AG04450 (cell line): ENCODE data around the gene HTR7. TPM values are rescaled to one million over a fixed set of nuclear protein-coding genes. Genes with fewer than 3 reads are reported as not detected.
"Not testable (repeated sequence)": the region's sequence is repeated elsewhere in the genome, so short reads cannot be mapped to it uniquely, and the experiment has no call there.

Experiments
- CTCF ChIA-PET: fragments of 300-600, 350-600 bp; formaldehyde crosslinking; extraction: SDS; loops from one replicate; lab custom pipeline; 2022; ENCODE audit warnings: antibody characterized with exemption, inconsistent platforms; lab: Charles Lee
- POLR2A ChIA-PET: fragments of 350-600 bp; formaldehyde crosslinking; extraction: SDS; loops from one replicate; lab custom pipeline; 2021; ENCODE audit warnings: antibody characterized with exemption, inconsistent platforms; lab: Yijun Ruan, JAX
- DNase-seq: peaks from one replicate; pipeline ENCODE4 v3.0.0-alpha.2; 2011; ENCODE audit warnings: low read depth, low spot score
- H3K27ac ChIP-seq: one replicate; pipeline ENCODE4 v1.5.1; 2012; ENCODE audit warnings: low read depth, low read length, control low read depth
- H3K27me3 ChIP-seq: one replicate; pipeline ENCODE4 v1.6.0; 2012; ENCODE audit warnings: low read length; ENCODE audit not compliant: control insufficient read depth, insufficient read depth
- H3K4me3 ChIP-seq: 2 replicates; pipeline ENCODE4 v1.5.1; 2011; ENCODE audit warnings: mild to moderate bottlenecking, low read depth, low read length, control low read depth
- H3K9me3 ChIP-seq: 2 replicates; pipeline ENCODE4 v1.5.1; 2012; ENCODE audit warnings: low read length; ENCODE audit not compliant: control insufficient read depth, insufficient read depth
- polyA plus RNA-seq: library from polyadenylated mRNA; depleted of rRNA; stranded (reverse); fragments of >200 nt; gene quantifications from 2 replicates; pipeline ENCODE4 v1.2.3, GENCODE V29; 2011
- TF ChIP-seq, protein P1 (sequence below): IDR thresholded peaks from 2 replicates; pipeline ENCODE4 v1.5.1; 2011; ENCODE audit warnings: low read depth, low read length, control low read depth, inconsistent platforms

HTR7 gene
- polyA plus RNA-seq, 1 experiment, result 1.1 TPM

DNA sequence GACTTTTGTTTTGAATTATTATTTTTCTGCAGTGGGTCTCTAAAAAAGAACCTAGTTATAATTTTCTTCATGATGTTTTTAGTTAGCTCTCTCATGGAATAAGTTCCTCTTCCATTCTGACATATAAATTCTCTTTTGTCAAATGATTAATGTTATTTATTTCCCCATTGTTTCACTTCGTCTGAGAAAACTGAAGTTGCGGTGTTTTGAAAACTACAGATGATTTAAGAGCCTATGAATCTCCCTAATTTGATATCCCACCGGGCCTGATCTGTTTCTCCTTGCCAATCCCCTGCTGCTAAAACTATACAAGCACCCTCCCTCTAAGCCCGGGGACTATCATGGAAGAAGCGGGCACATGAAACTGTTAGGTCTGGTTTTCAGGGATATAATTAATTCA, 41.4 kb downstream of the HTR7 start:
- Histone ChIP-seq H3K27ac (no peak overlapping the region), H3K27me3 (no peaks in the 10 kb centered on the region), H3K4me3 (no peak overlapping the region), H3K9me3 (no peaks in the 10 kb centered on the region)
- DNase-seq, result no peak
- ChIA-PET CTCF (interaction anchor here (0.6 to 2.5 kb wide), 4 partner anchors 28 to 64 kb away, joined by 3 to 8 read pairs (median 4); no protein-coding TSS in a partner anchor), POLR2A (no interaction called here)
- TF ChIP-seq, protein P1, sequence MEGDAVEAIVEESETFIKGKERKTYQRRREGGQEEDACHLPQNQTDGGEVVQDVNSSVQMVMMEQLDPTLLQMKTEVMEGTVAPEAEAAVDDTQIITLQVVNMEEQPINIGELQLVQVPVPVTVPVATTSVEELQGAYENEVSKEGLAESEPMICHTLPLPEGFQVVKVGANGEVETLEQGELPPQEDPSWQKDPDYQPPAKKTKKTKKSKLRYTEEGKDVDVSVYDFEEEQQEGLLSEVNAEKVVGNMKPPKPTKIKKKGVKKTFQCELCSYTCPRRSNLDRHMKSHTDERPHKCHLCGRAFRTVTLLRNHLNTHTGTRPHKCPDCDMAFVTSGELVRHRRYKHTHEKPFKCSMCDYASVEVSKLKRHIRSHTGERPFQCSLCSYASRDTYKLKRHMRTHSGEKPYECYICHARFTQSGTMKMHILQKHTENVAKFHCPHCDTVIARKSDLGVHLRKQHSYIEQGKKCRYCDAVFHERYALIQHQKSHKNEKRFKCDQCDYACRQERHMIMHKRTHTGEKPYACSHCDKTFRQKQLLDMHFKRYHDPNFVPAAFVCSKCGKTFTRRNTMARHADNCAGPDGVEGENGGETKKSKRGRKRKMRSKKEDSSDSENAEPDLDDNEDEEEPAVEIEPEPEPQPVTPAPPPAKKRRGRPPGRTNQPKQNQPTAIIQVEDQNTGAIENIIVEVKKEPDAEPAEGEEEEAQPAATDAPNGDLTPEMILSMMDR, result no peak

- ChIA-PET POLR2A (no interaction called here), CTCF (interaction anchor here (0.7 kb wide), 1 partner anchor 69 kb away, joined by 3 read pairs; no protein-coding TSS in a partner anchor)
Observed at GRCh38 chr10:90813594-90814365, 44.1 kb downstream of the HTR7 start.

GRCh38 chr10:90807106-90807505, 50.7 kb downstream of the HTR7 start:
- CTCF ChIA-PET, result interaction anchor here (1.2 to 1.6 kb wide), 2 partner anchors 19 to 20 kb away, joined by 3 to 5 read pairs; no protein-coding TSS in a partner anchor
- POLR2A ChIA-PET, H3K27me3 ChIP-seq, H3K27ac ChIP-seq, H3K4me3 ChIP-seq, DNase-seq, H3K9me3 ChIP-seq: not testable (repeated sequence)

More at GRCh38 chr10:90813594-90814365, 44.1 kb downstream of the HTR7 start:
- Histone ChIP-seq H3K4me3 (no peak overlapping the region), H3K27me3 (no peaks in the 10 kb centered on the region), H3K27ac (no peak overlapping the region), H3K9me3 (no peaks in the 10 kb centered on the region)
- TF ChIP-seq, protein P1, result no peak
- no peak for DNase-seq

- TF ChIP-seq, protein P1, result no peak
- POLR2A ChIA-PET, result no interaction called here
- CTCF ChIA-PET, result interaction anchor here (0.8 to 1.6 kb wide), 3 partner anchors 18 to 56 kb away, joined by 3 to 5 read pairs (median 3); no protein-coding TSS in a partner anchor
- no peak for DNase-seq
- H3K9me3 ChIP-seq, result peaks cover 2% of the 10 kb centered on the region; the same call in 1 of the 2 replicates
- H3K27me3 ChIP-seq, result no peaks in the 10 kb centered on the region
- no peak overlapping the region for H3K27ac ChIP-seq
- no peak overlapping the region for H3K4me3 ChIP-seq
Observed at GRCh38 chr10:90806677-90807076, 51.2 kb downstream of the HTR7 start.

GRCh38 chr10:90805206-90805605, 52.6 kb downstream of the HTR7 start:
- Histone ChIP-seq H3K9me3 (peaks cover 2% of the 10 kb centered on the region; the same call in 1 of the 2 replicates), H3K4me3 (no peak overlapping the region), H3K27me3 (no peaks in the 10 kb centered on the region), H3K27ac (no peak overlapping the region)
- ChIA-PET CTCF (interaction anchor here (2.7 kb wide), 1 partner anchor 17 kb away, joined by 8 read pairs; no protein-coding TSS in a partner anchor), POLR2A (no interaction called here)
- DNase-seq, result no peak
- TF ChIP-seq, protein P1, result no peak
